GM19025 (cell line): Measurements from ENCODE around the gene LDAH.

Experiments used
- ATAC-seq: cut with Tn5 transposase; IDR thresholded peaks from one replicate; pipeline ENCODE4 v1.9.1; 2021; ENCODE audit warnings: mild to moderate bottlenecking, low read depth, moderate library complexity; ENCODE audit not compliant: unreplicated experiment

Gene LDAH

GRCh38 chr2:20642055-20642971 is 180.6 kb downstream of the LDAH start:
- peak; percentile 97 for ATAC-seq

DNA sequence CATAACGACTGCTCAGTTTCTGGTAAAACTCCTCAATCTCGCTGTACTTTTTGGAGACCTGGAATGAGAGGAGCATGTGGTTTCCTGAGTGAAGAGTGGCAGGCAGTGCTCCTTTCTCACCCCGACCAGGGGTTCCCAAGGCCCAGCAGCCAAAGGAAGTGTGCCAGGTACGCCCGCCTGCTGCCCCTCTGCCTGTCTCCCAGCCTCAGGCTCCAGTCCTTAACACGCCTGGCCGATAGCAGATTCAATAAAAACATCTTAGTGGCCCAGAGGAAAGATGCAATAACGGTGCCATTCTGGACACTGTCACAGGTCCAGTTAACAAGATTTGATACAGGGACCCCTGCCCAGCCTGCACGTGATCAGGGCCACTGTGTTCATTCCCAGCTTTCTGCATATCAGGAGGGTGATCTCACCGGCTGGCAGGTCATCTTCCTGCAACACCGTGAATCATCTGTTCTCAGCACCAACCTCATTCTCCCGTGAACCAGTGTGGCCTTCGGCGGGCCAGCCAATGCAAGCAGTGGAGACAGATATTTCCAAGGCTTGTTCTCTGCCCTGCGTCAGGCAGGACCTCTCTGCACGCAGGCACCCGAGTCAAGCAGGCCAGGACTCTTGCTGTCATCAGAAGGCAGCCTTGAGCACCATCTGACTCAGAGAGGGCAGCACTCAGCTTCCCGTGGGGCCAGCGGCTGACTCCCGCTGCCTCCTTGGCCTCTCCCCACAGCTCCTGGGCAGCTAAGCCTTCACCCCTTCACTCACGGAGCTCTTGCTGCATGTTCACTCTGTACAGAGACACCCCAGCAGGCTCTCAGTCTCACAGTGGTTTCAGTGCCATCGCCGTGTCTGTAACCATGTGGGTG is 181.5 kb downstream of the LDAH start:
- ATAC-seq = no peak

GRCh38 chr2:20640411-20641122 is 182.3 kb downstream of the LDAH start:
- no peak for ATAC-seq

DNA sequence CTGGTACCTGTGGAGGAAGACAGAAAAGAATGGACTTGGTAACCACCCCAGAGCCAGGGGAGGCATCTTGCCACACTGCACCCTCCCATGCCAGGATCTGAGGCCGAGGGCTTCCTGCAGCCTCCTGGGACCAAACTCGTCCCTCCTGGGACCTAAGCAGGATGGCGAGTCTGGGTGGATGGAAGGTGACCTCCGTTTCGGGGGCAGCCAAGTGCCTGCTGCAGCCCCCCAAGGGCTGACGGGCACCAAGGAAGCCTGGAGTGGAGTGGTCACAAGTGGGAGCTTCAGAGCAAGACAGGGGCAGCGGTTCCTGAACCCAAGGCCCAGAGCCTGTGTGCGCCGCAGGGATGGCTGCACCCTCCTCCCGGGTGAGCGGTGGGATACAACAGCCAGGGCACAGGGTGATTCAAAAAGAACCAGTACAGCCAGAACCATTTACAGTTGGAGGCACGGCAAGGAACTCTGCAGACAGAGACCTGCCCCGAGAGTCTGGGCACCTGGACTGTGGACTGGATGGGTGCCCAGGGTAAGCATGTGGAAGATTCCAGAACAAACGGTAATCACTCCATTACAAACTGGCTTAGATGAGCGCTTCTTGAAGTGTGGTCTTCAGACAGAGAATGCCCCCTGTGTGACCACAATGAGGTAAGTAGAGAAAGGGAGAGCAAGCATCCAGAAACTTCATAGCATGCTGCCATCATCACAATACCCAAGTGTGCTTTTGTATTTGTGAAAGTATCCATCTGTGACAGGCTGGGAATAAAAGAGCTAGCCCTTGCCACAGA is 184.1 kb downstream of the LDAH start:
- ATAC-seq = no peak

DNA sequence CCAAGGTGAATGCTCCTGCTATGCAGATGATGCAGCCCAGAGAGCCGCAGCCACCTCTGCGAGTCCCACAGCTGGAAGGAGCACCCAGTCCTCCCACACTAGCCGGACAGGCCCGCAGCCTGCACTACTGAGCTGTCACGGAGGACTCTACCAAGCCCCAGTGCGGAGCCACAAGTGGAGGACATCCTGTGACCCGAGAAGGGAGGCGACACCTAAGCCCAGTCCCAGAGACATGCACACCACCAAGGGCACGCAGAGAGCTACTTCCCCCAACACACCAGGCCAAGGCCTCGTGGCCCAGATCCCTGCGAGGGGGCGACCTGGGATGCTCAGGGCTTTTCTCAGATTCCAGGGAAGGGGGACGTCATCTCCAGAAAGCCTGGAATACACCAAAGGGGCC is 184.9 kb downstream of the LDAH start:
- ATAC-seq = no peak

GRCh38 chr2:20637147-20637546 is 185.8 kb downstream of the LDAH start:
- no peak for ATAC-seq

DNA sequence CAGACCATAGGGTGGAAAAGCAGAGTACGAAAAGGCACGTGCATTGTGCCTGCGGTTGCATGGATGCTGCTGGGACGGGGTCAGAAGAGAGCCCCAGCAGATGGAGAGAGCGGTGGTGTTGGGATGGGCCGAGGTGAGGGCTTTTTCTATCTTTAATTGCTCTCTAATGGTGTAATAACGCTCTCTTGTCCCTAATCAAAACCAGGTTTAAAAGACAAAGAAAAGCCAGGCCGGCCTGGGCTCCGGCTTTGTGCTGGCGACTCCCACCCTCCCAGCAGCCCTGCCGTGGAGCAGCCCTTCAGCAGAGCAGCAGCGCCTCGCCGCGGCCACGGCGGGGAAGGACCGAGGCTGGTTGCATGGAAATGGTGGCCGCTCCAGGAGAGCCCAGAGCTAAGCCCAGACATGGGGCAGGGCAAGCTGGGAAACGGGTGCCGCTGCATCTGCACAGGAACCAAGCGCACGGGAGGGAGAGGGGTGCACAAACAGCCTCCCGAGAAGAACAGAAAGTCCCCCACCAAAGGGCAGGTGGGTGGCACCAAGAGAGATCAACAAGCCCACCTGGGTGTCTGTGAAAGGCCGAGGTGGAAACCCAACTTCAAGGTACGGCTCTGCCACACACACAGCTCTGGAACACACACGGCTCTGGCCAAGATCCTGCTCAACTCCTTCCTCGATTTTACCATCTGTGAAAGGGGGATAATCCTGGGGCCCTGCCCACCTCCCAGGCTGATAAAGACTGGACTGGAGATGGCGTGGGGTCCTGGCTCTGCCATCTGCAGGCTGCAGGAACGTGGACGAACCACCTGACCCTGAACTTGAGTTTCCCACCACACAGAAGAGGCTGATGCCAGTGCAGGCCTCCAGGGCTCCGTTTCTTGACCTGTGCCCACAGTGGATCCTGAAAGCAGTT is 187.0 kb downstream of the LDAH start:
- peak; percentile 84 for ATAC-seq

GRCh38 chr2:20635113-20635510 is 187.8 kb downstream of the LDAH start:
- no peak for ATAC-seq

GRCh38 chr2:20634507-20635112 is 188.3 kb downstream of the LDAH start:
- ATAC-seq = no peak
